Motor neuron (in vitro differentiated cells): ENCODE measurements around the gene MAK. TPM values are rescaled to one million over a fixed set of nuclear protein-coding genes. Genes with fewer than 3 reads are reported as not detected.

ENCODE experiments used
- ATAC-seq, 8 experiments: fragments of 200-7000 bp; cut with Tn5 transposase; replicated peaks in 6 of 8; 2 replicates each; pipeline ENCODE4 v1.8.0; 2021; ENCODE audit warnings: mild to moderate bottlenecking in 8 of 8, moderate library complexity in 8 of 8
- H3K27ac ChIP-seq, 2 donors: fragments of 250-450 bp; sonication (Bioruptor Pico); 2 replicates each; pipeline ENCODE4 v1.9.0; 2021; ENCODE audit warnings: antibody characterized with exemption in 2 of 2, mild to moderate bottlenecking in 2 of 2, moderate library complexity in 1 of 2
- H3K4me1 ChIP-seq, 2 donors: fragments of 250-450 bp; sonication (Bioruptor Pico); replicated peaks in 1 of 2; 2 replicates each; pipeline ENCODE4 v1.6.1; 2021; ENCODE audit warnings: antibody characterized with exemption in 2 of 2, mild to moderate bottlenecking in 2 of 2, moderate library complexity in 1 of 2
- H3K4me3 ChIP-seq, 5 donors: fragments of 250-450 bp; sonication (Bioruptor Pico); 2 replicates each; pipeline ENCODE4 v1.9.0; 2021; ENCODE audit warnings: antibody characterized with exemption in 5 of 5, mild to moderate bottlenecking in 5 of 5, moderate library complexity in 4 of 5
- WGBS, 10 experiments: fragments of 450-650 bp; shearing (Covaris generic); methylation state at CpG; one replicate each; pipeline ENCODE4 v1.0.0; 2022; 5-methylcytosine and 5-hydroxymethylcytosine counted together
- in situ Hi-C, 9 experiments: fragments of 400-800 bp; cut with MboI; loops; one replicate each; pipeline ENCODE4 v1.15.0; 2021; ENCODE audit warnings: low sequenced_read_pairs in 9 of 9, low pct_unique_long_range_greater_than_20kb in 2 of 9; ENCODE audit not compliant: unreplicated experiment in 9 of 9
- total RNA-seq, 8 experiments: library from RNA; unstranded; fragments of 300-600 nt; gene quantifications; 2 replicates each; pipeline versions ENCODE4 v1.2.3 to v1.2.4, GENCODE V29; 2022

Gene MAK
- total RNA-seq, 8 experiments from 2014 or later: 0.25 to 5.1 (median 0.87) TPM

GRCh38 chr6:10800810-10801209 is 37.5 kb downstream of the MAK start:
- 14 to 100% (median 73%) methylated on average over 1 to 3 of the region's 3 CpGs; no CpG with 5 or more reads in 1 of the 10 experiments for WGBS, 10 experiments
- H3K27ac ChIP-seq: no peak overlapping the region
- peak in 2 of 8 experiments; percentile 35 to 59 for ATAC-seq
- H3K4me1 ChIP-seq: peaks cover 0 to 2% of the 10 kb centered on the region in 2 donors
- H3K4me3 ChIP-seq: no peak overlapping the region
- in situ Hi-C loops: loop anchor here in 1 of 9 experiments (25.0 kb wide), 1 partner anchor 289 kb away; the partner anchor contains the start of gene GCNT2

GRCh38 chr6:10794239-10794638 is 44.1 kb downstream of the MAK start:
- Histone ChIP-seq H3K4me1 (no peaks in the 10 kb centered on the region), H3K27ac (no peak overlapping the region), H3K4me3 (no peak overlapping the region)
- ATAC-seq: no peak
- in situ Hi-C loops: loop anchor here in 3 of 9 experiments (10.0 to 25.0 kb wide), 2 partner anchors 307 to 319 kb away; no protein-coding TSS in a partner anchor
- 68 to 100% (median 87%) methylated on average over 1 to 3 of the region's 3 CpGs; no CpG with 5 or more reads in 1 of the 10 experiments for whole genome bisulfite sequencing, 10 experiments

- in situ Hi-C loops: loop anchor here in 3 of 9 experiments (10.0 to 25.0 kb wide), 2 partner anchors 306 to 319 kb away; no protein-coding TSS in a partner anchor
- Histone ChIP-seq H3K4me3 (no peak overlapping the region), H3K4me1 (no peaks in the 10 kb centered on the region), H3K27ac (no peak overlapping the region)
- WGBS, 10 experiments: 69 to 100% (median 76%) methylated on average over 2 to 6 of the region's 6 CpGs; no CpG with 5 or more reads in 2 of the 10 experiments
- ATAC-seq: peak in 3 of 8 experiments; percentile 28 to 41 (median 33)
These were observed 44.6 kb downstream of the MAK start for GRCh38 chr6:10793695-10794094.

- WGBS, 10 experiments: 48 to 93% (median 88%) methylated on average over 2 to 3 of the region's 3 CpGs; no CpG with 5 or more reads in 3 of the 10 experiments
- in situ Hi-C loops: loop anchor here in 3 of 9 experiments (10.0 to 25.0 kb wide), 2 partner anchors 306 to 318 kb away; no protein-coding TSS in a partner anchor
- no peak overlapping the region for H3K27ac ChIP-seq
- no peaks in the 10 kb centered on the region for H3K4me1 ChIP-seq
- no peak overlapping the region for H3K4me3 ChIP-seq
- ATAC-seq: no peak
These were observed 45.3 kb downstream of the MAK start for GRCh38 chr6:10793035-10793434.

GRCh38 chr6:10792101-10792500 is 46.2 kb downstream of the MAK start:
- in situ Hi-C loops: loop anchor here in 3 of 9 experiments (10.0 to 25.0 kb wide), 2 partner anchors 305 to 317 kb away; no protein-coding TSS in a partner anchor
- Histone ChIP-seq H3K27ac (no peak overlapping the region), H3K4me1 (no peaks in the 10 kb centered on the region), H3K4me3 (no peak overlapping the region)
- 63 to 93% (median 75%) methylated on average over 1 to 5 of the region's 5 CpGs for WGBS, 10 experiments
- ATAC-seq: no peak

- Histone ChIP-seq H3K4me3 (no peak overlapping the region), H3K27ac (no peak overlapping the region), H3K4me1 (no peaks in the 10 kb centered on the region)
- in situ Hi-C loops: loop anchor here in 3 of 9 experiments (10.0 to 25.0 kb wide), 2 partner anchors 304 to 317 kb away; no protein-coding TSS in a partner anchor
- WGBS, 10 experiments: 83 to 100% (median 100%) methylated on average over 2 to 5 of the region's 5 CpGs; no CpG with 5 or more reads in 1 of the 10 experiments
- ATAC-seq: no peak
These were observed 46.7 kb downstream of the MAK start for GRCh38 chr6:10791673-10792072.

GRCh38 chr6:10779076-10779475 is 59.3 kb downstream of the MAK start:
- H3K27ac ChIP-seq: no peak overlapping the region
- WGBS, 10 experiments: 60 to 100% (median 92%) methylated on average over 1 to 7 of the region's 8 CpGs; no CpG with 5 or more reads in 3 of the 10 experiments
- in situ Hi-C loops: loop anchor here in 2 of 9 experiments (25.0 kb wide), 1 partner anchor 292 kb away; no protein-coding TSS in a partner anchor
- ATAC-seq: no peak
- no peak overlapping the region for H3K4me3 ChIP-seq
- H3K4me1 ChIP-seq: no peaks in the 10 kb centered on the region

- no peak overlapping the region for H3K4me3 ChIP-seq
- no peaks in the 10 kb centered on the region for H3K4me1 ChIP-seq
- WGBS, 10 experiments: 57 to 100% (median 86%) methylated on average over 1 to 3 of the region's 3 CpGs; no CpG with 5 or more reads in 1 of the 10 experiments
- ATAC-seq: no peak
- in situ Hi-C loops: loop anchor here in 2 of 9 experiments (25.0 kb wide), 1 partner anchor 291 kb away; no protein-coding TSS in a partner anchor
- no peak overlapping the region for H3K27ac ChIP-seq
These were observed 60.1 kb downstream of the MAK start for GRCh38 chr6:10778230-10778629.

GRCh38 chr6:10771371-10771894 is 66.9 kb downstream of the MAK start:
- no peak overlapping the region for H3K27ac ChIP-seq
- no peak for ATAC-seq
- 73 to 100% (median 97%) methylated on average over 1 to 12 of the region's 12 CpGs; no CpG with 5 or more reads in 1 of the 10 experiments for WGBS, 10 experiments
- no peak overlapping the region for H3K4me3 ChIP-seq
- in situ Hi-C loops: no loop called here
- no peaks in the 10 kb centered on the region for H3K4me1 ChIP-seq

GRCh38 chr6:10769419-10769818 is 68.9 kb downstream of the MAK start:
- 68 to 100% (median 98%) methylated on average over 1 to 3 of the region's 3 CpGs; no CpG with 5 or more reads in 4 of the 10 experiments for WGBS, 10 experiments
- H3K27ac ChIP-seq: no peak overlapping the region
- in situ Hi-C loops: no loop called here
- no peak for ATAC-seq
- no peak overlapping the region for H3K4me3 ChIP-seq
- H3K4me1 ChIP-seq: no peaks in the 10 kb centered on the region

- no peak overlapping the region for H3K27ac ChIP-seq
- no peak overlapping the region for H3K4me3 ChIP-seq
- in situ Hi-C loops: no loop called here
- peaks cover 0 to 2% of the 10 kb centered on the region in 2 donors for H3K4me1 ChIP-seq
- 75 to 100% (median 100%) methylated on average over 1 to 2 of the region's 2 CpGs; no CpG with 5 or more reads in 1 of the 10 experiments for WGBS, 10 experiments
- ATAC-seq: no peak
These were observed 75.3 kb downstream of the MAK start for GRCh38 chr6:10763006-10763405.

- in situ Hi-C loops: no loop called here
- 20 to 100% (median 88%) methylated on average over 1 to 6 of the region's 6 CpGs; no CpG with 5 or more reads in 2 of the 10 experiments for WGBS, 10 experiments
- ATAC-seq: peak in 4 of 8 experiments; percentile 7 to 58 (median 20)
These were observed 78.4 kb downstream of the MAK start for GRCh38 chr6:10759884-10760329.

GRCh38 chr6:10759312-10759839 is 79.0 kb downstream of the MAK start:
- Histone ChIP-seq H3K4me1 (peaks cover 0 to 2% of the 10 kb centered on the region in 2 donors), H3K27ac (no peak overlapping the region), H3K4me3 (no peak overlapping the region)
- ATAC-seq: peak; percentile 24 to 97 (median 50)
- in situ Hi-C loops: no loop called here
- 8 to 90% (median 68%) methylated on average over 1 to 3 of the region's 3 CpGs; no CpG with 5 or more reads in 2 of the 10 experiments for WGBS, 10 experiments

More at GRCh38 chr6:10759884-10760329, 78.4 kb downstream of the MAK start:
- Histone ChIP-seq H3K27ac (no peak overlapping the region), H3K4me3 (no peak overlapping the region), H3K4me1 (peaks cover 0 to 2% of the 10 kb centered on the region in 2 donors)
